Osteocyte (in vitro differentiated cells): ENCODE data around the gene SAMD4A. TPM values are rescaled to one million over a fixed set of nuclear protein-coding genes. Genes with fewer than 3 reads are reported as not detected.

Experiments used
- DNase-seq: peaks from one replicate; pipeline ENCODE4 v3.0.0; 2021; ENCODE audit warnings: mixed read lengths; ENCODE audit not compliant: unreplicated experiment; ENCODE audit errors: extremely low spot score
- H3K27ac Mint-ChIP-seq: one replicate; pipeline ENCODE4 v1.8.0; 2021; ENCODE audit warnings: mild to moderate bottlenecking, mixed read lengths; ENCODE audit not compliant: unreplicated experiment
- H3K27me3 Mint-ChIP-seq: one replicate; pipeline ENCODE4 v1.8.0; 2021; ENCODE audit warnings: mixed read lengths; ENCODE audit not compliant: unreplicated experiment
- H3K36me3 Mint-ChIP-seq: one replicate; pipeline ENCODE4 v1.8.0; 2021; ENCODE audit warnings: mixed read lengths; ENCODE audit not compliant: unreplicated experiment
- H3K4me1 Mint-ChIP-seq: one replicate; pipeline ENCODE4 v1.8.0; 2021; ENCODE audit warnings: mixed read lengths; ENCODE audit not compliant: unreplicated experiment
- H3K4me3 Mint-ChIP-seq: one replicate; pipeline ENCODE4 v1.8.0; 2021; ENCODE audit warnings: mild to moderate bottlenecking, moderate library complexity, mixed read lengths; ENCODE audit not compliant: unreplicated experiment
- H3K9me3 Mint-ChIP-seq: one replicate; pipeline ENCODE4 v1.8.0; 2021; ENCODE audit warnings: mixed read lengths; ENCODE audit not compliant: unreplicated experiment
- CTCF ChIP-seq: fragments of 200-600 bp; sonication (generic); IDR thresholded peaks from 2 replicates; pipeline ENCODE4 v1.5.0; 2021; ENCODE audit warnings: antibody characterized with exemption, mild to moderate bottlenecking, moderate library complexity
- total RNA-seq: library from RNA; stranded (reverse); gene quantifications from 2 replicates; pipeline ENCODE4 v1.2.1, GENCODE V29; 2021

SAMD4A gene
- total RNA-seq, 1 donor from 2014 or later = 39.1 TPM

GRCh38 chr14:54760866-54761575 is 194.1 kb downstream of the SAMD4A start:
- no peak overlapping the region for H3K4me3 Mint-ChIP-seq

GRCh38 chr14:54761835-54762234 is 194.9 kb downstream of the SAMD4A start:
- Mint-ChIP-seq H3K27me3 (no peaks in the 10 kb centered on the region), H3K4me3 (no peak overlapping the region), H3K27ac (peak overlapping the region; percentile 78), H3K4me1 (peaks cover 30% of the 10 kb centered on the region), H3K9me3 (no peaks in the 10 kb centered on the region), H3K36me3 (peaks cover 24% of the 10 kb centered on the region)
- no peak for TF ChIP-seq CTCF
- DNase-seq = no peak

More at GRCh38 chr14:54760866-54761575, 194.1 kb downstream of the SAMD4A start:
- no peaks in the 10 kb centered on the region for H3K27me3 Mint-ChIP-seq
- H3K27ac Mint-ChIP-seq = no peak overlapping the region
- no peaks in the 10 kb centered on the region for H3K9me3 Mint-ChIP-seq
- DNase-seq = no peak
- H3K36me3 Mint-ChIP-seq = peaks cover 20% of the 10 kb centered on the region
- peaks cover 30% of the 10 kb centered on the region for H3K4me1 Mint-ChIP-seq
- TF ChIP-seq CTCF = no peak

- Mint-ChIP-seq H3K4me3 (no peak overlapping the region), H3K27me3 (no peaks in the 10 kb centered on the region), H3K27ac (peak overlapping the region; percentile 78), H3K36me3 (peaks cover 22% of the 10 kb centered on the region), H3K9me3 (no peaks in the 10 kb centered on the region), H3K4me1 (peaks cover 30% of the 10 kb centered on the region)
- no peak for TF ChIP-seq CTCF
- no peak for DNase-seq
Measured at GRCh38 chr14:54762296-54762695, 195.4 kb downstream of the SAMD4A start.

GRCh38 chr14:54763761-54764160 is 196.8 kb downstream of the SAMD4A start:
- Mint-ChIP-seq H3K9me3 (no peaks in the 10 kb centered on the region), H3K36me3 (peaks cover 20% of the 10 kb centered on the region), H3K4me1 (peaks cover 30% of the 10 kb centered on the region), H3K4me3 (no peak overlapping the region), H3K27me3 (no peaks in the 10 kb centered on the region), H3K27ac (peak overlapping the region; percentile 67)
- no peak for DNase-seq
- TF ChIP-seq CTCF = no peak

- DNase-seq = no peak
- Mint-ChIP-seq H3K4me1 (peaks cover 30% of the 10 kb centered on the region), H3K36me3 (peaks cover 20% of the 10 kb centered on the region), H3K4me3 (no peak overlapping the region), H3K9me3 (no peaks in the 10 kb centered on the region), H3K27me3 (no peaks in the 10 kb centered on the region), H3K27ac (peak overlapping the region; percentile 47)
- no peak for TF ChIP-seq CTCF
Measured at GRCh38 chr14:54766276-54767138, 199.6 kb downstream of the SAMD4A start.
